ENCODE measurements around the gene ZNF80. TPM values are rescaled to one million over a fixed set of nuclear protein-coding genes. Genes with fewer than 3 reads are reported as not detected.

Gene ZNF80
- total RNA-seq, 4 donors from 2014 or later = not detected

DNA sequence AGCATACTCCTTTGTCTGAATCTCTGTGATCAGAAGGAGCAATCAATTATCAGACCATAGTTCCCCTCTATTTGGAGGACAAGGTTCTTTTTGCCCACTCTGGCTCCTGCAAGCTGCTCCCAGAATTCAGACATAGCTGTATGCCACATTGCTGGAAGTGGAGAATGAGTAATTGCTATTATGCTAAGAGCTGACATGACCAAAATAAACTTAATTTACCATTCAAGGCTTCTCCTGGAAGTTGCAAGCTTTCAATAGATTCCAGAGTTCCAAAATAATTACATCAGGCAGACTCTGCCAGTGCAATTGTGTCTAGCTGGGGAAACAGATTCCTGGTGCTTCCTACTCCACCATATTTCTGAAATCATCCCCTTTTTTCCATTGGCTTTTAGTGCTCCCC lies 50.9 kb downstream of the ZNF80 start:
- no peak overlapping the region for H3K27ac ChIP-seq
- no peaks in the 10 kb centered on the region for H3K27me3 ChIP-seq
- no peaks in the 10 kb centered on the region for H3K36me3 ChIP-seq
- H3K4me1 ChIP-seq = no peaks in the 10 kb centered on the region
- no peak for DNase-seq (ENCODE audit: low spot score in 2 of 2)
- no peak for TF ChIP-seq EP300 (IDR thresholded peaks at IDR 0.05)
- TF ChIP-seq CTCF (IDR thresholded peaks at IDR 0.05) = no peak
- TF ChIP-seq POLR2A (IDR thresholded peaks at IDR 0.05) = no peak
- TF ChIP-seq POLR2AphosphoS5 (IDR thresholded peaks at IDR 0.05) = no peak
- no peak overlapping the region for H3K4me3 ChIP-seq
- no peaks in the 10 kb centered on the region for H3K9me3 ChIP-seq

Other genes starting within 250 kb of the ZNF80 start
- gene CCDC191, start 181.1 kb downstream of the ZNF80 start, total RNA-seq = 10 to 100 TPM in 1 of 4 donors, 1 to 10 TPM in 3; 2.6 to 10.9 (median 4.8) TPM
- gene QTRT2, start 180.8 kb downstream of the ZNF80 start, total RNA-seq = 10 to 100 TPM; 16.4 to 19.7 (median 18.9) TPM
- gene DRD3, start 58.5 kb downstream of the ZNF80 start, total RNA-seq = not detected
- gene TIGIT, start 56.5 kb upstream of the ZNF80 start, total RNA-seq = under 1 TPM in 1 of 4 donors, not detected in 3; 0.30 TPM

Data from suprapubic skin (tissue), 4 donors.